ENCODE measurements around the gene AMER1.

AMER1 gene

DNA sequence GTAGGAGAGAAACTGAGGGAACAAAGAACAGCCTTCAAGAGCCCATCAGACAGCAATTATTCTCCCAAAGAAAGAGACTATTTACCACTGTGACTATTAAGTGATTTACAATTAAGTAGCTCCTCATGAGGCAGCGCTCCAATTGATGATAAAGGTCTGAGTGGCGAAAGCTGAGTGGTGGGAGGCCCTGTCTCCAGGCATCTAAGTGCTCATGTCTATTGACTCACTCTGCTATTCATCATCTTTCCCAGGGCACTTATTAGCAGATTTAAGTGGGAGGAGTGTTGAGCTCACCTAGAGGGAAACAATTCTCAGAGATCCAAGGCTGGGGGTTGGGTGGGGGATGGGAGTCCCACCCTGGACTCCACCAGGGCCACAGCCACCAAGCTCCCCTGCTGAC is 23.3 kb downstream of the AMER1 start:
- no peak for FAIRE-seq

DNA sequence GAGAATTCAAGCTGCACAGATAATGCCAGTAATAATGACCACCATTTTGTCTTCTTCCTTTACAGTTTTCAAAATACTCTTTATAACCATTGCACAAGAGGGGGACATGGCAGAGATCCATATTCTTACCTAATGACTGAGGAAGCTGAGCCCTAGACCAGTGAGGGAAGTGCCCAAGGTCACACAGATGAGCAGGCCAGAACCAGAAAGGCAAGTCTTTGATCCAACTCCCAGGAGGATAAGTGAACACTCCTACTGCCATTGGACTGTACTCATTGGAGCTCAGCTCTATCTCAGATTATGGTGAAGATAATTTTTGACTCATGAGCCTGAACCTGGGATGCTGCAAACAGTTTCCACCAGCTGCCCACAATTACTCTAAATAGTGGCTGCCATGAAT is 28.6 kb downstream of the AMER1 start:
- no peak for FAIRE-seq

DNA sequence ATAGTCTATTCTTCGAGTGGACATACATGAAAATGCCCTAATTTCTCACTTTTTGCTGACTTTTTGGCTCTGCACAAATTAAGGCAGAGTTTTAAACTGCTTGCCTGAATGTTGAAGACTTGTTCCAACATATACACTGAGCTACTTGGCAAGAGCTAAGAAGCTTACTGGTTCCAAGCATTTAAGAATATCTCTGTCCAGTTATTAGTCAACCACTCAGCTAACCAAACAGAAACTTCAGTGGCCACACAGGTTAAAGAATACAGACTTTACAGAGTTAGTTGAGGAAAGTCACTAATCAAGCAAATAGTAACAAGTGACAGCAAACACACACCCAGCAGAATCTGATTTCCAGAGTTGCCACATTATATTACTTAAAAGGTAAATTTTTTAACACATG is 35.5 kb downstream of the AMER1 start:
- no peak for FAIRE-seq

DNA sequence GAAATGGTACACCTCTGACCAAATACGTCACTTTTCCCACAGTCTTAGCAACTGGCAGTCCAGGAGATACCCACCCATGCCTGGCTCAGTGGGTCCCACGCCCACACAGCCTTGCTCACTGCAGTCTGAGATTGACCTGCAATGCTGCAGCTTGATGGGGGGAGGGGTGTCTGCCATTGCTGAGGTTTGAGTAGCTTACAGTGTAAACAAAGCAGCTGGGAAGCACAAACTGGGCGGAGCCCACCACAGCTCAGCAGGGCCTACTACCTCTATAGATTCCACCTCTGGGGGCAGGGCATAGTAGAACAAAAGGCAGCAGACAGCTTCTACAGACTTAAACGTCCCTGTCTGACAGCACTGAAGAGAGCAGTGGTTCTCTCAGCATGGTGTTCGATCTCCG is 52.7 kb downstream of the AMER1 start:
- no peak for FAIRE-seq

DNA sequence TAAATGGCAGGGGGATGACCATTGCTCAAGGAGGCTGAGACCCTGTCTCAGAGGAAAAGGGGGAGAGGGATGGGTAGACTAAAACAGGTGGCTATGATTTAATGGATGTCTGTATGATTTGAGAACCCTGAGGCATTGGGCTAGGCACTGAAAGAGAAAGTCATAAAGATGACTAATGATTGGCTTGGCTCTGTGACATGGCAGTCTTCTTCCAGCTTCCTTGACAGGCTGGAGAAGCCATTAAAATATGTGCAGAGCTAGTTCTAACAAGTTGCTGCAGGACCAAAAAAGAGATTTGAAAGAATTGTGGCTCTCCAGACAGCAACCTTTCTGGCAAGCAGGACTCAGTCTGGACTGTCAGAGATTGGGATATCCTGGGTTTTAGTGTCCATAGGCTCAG is 53.6 kb downstream of the AMER1 start:
- FAIRE-seq, result no peak

- no peak for FAIRE-seq
Observed at GRCh38 chrX:64150775-64151174, 54.7 kb downstream of the AMER1 start.

All from endometrium (tissue), 2 donors.